Sigmoid colon (tissue), 7 donors: ENCODE results near the gene TXNRD2. TPM values are rescaled to one million over a fixed set of nuclear protein-coding genes. Genes with fewer than 3 reads are reported as not detected.

ENCODE experiments used
- DNase-seq: peaks from one replicate; pipeline ENCODE4 v3.0.0-alpha.2; 2019
- H3K27ac ChIP-seq, 4 donors: fragments of 200-600 bp; sonication (generic); one replicate each; pipeline ENCODE4 v1.5.1; 2016 to 2019; ENCODE audit warnings: mild to moderate bottlenecking in 1 of 4
- H3K27me3 ChIP-seq, 3 donors: fragments of 200-600 bp; sonication (generic); one replicate each; pipeline ENCODE4 v1.5.1; 2019; ENCODE audit warnings: mild to moderate bottlenecking in 1 of 3
- H3K36me3 ChIP-seq, 4 donors: fragments of 200-600 bp; sonication (generic); one replicate each; pipeline ENCODE4 v1.5.1; 2016 to 2019
- H3K4me1 ChIP-seq, 4 donors: fragments of 200-600 bp; sonication (generic); one replicate each; pipeline ENCODE4 v1.5.1; 2017 to 2019
- H3K4me3 ChIP-seq, 4 donors: fragments of 200-600 bp; sonication (generic); one replicate each; pipeline ENCODE4 v1.5.1; 2017 to 2019; ENCODE audit warnings: mild to moderate bottlenecking in 2 of 4, moderate library complexity in 1 of 4
- H3K9me3 ChIP-seq, 4 donors: fragments of 200-600 bp in 3 of 4; sonication (generic) in 3 of 4; one replicate each; pipeline versions ENCODE4 v1.5.1 to v1.6.1; 2013 to 2019
- EP300 ChIP-seq, 4 donors: sonication (generic); formaldehyde crosslinking; IDR thresholded peaks; one replicate each; pipeline ENCODE4 v1.6.1; 2017; ENCODE audit warnings: antibody characterized with exemption in 4 of 4
- POLR2A ChIP-seq, 2 donors: fragments of 450-650 bp; IDR thresholded peaks; one replicate each; pipeline ENCODE4 v1.6.1; 2016; ENCODE audit warnings: antibody characterized with exemption in 2 of 2, mild to moderate bottlenecking in 2 of 2, moderate library complexity in 2 of 2
- POLR2AphosphoS5 ChIP-seq, 4 donors: sonication (generic); formaldehyde crosslinking; IDR thresholded peaks; one replicate each; pipeline ENCODE4 v1.6.1; 2017; ENCODE audit warnings: antibody characterized with exemption in 4 of 4
- WGBS, 2 donors: extraction: QIAGEN DNeasy Blood & Tissue Kit; methylation state at CpG; one replicate each; pipeline ENCODE4 v1.1.7; 2013; 5-methylcytosine and 5-hydroxymethylcytosine counted together
- intact Hi-C: fragments of 100-400 bp; cut with DNase I; formaldehyde crosslinking; loops from one replicate; pipeline ENCODE4 v1.15.1; 2023
- polyA plus RNA-seq, 3 donors: library from polyadenylated mRNA; stranded (reverse); fragments of 200-250 nt; gene quantifications; one replicate each; pipeline ENCODE4 v1.2.3, GENCODE V29; 2013
- total RNA-seq, 4 donors: library from RNA; depleted of rRNA; stranded (reverse); fragments of >200 nt; gene quantifications; one replicate each; pipeline ENCODE4 v1.1.0, GENCODE V29; 2016
- TF ChIP-seq, protein P1 (sequence below), 4 experiments: fragments of 450-650 bp in 3 of 4; fragments of 200-600 bp in 1 of 4; IDR thresholded peaks; one replicate each; pipeline ENCODE4 v1.5.1; 2016 to 2019; ENCODE audit warnings: antibody characterized with exemption in 4 of 4, mild to moderate bottlenecking in 3 of 4, moderate library complexity in 2 of 4
- donor health status: healthy with polysubstance abuse.
- donor health status: Bipolar disorder and iron deficiency.
- donor health status: healthy.

The TXNRD2 gene
- total and polyA plus RNA-seq, 7 donors = 13.2 to 29.6 (median 18.3) TPM

DNA sequence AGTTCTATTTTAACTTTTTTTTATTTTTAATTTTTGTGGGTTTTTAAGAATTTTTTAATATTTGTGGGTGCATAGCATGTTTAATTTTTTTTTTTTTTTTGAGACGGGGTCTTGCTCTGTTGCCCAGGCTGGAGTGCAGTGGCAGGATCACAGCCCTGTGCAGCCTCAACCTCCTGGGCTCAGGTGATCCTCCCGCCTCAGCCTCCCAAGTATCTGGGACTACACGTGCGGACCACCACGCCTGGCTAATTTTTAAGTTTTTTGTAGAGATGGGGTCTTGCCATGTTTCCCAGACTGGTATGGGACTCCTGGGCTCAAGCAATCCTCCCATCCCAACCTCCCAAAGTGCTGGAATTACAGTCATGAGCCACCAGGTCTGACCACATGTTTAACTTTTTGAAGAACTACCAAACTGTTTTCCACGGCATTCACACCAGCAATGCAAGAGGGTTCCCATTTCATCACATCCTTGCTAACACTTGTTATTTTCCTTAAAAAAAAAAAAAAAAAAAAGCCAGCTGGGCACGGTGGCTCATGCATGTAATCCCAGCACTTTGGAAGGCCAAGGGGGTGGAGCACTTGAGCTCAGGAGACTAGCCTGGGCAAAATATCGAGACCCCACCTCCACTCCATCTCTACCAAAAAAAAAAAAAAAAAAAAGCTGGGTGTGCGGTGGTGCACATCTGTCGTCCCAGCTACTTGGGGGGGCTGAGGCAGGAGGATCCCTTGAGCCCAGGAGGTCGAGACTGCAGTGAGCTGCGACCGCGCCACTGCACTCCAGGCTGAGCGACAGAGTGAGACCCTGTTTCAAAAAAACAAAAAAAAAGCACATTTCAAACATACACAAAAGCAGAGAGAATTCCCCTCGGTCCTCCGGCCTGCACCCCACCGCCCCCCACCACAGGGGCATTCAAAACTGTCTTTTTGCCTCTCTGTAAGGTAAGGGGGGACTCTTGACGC, 16.7 kb upstream of the TXNRD2 start:
- WGBS, 2 donors = 81 to 85% methylated on average over 19 of the region's 19 CpGs
- Histone ChIP-seq H3K36me3 (peaks cover 0 to 2% (median 0%) of the 10 kb centered on the region in 4 donors), H3K27ac (peak overlapping the region; percentile 55 to 69 (median 68)), H3K4me3 (peak overlapping the region in 1 of 4 donors; percentile 30), H3K9me3 (no peaks in the 10 kb centered on the region), H3K4me1 (peaks cover 0 to 58% (median 43%) of the 10 kb centered on the region in 4 donors), H3K27me3 (no peaks in the 10 kb centered on the region)
- no peak for TF ChIP-seq EP300 (IDR thresholded peaks at IDR 0.05)
- TF ChIP-seq POLR2A (IDR thresholded peaks at IDR 0.05) = no peak
- TF ChIP-seq, protein P1, sequence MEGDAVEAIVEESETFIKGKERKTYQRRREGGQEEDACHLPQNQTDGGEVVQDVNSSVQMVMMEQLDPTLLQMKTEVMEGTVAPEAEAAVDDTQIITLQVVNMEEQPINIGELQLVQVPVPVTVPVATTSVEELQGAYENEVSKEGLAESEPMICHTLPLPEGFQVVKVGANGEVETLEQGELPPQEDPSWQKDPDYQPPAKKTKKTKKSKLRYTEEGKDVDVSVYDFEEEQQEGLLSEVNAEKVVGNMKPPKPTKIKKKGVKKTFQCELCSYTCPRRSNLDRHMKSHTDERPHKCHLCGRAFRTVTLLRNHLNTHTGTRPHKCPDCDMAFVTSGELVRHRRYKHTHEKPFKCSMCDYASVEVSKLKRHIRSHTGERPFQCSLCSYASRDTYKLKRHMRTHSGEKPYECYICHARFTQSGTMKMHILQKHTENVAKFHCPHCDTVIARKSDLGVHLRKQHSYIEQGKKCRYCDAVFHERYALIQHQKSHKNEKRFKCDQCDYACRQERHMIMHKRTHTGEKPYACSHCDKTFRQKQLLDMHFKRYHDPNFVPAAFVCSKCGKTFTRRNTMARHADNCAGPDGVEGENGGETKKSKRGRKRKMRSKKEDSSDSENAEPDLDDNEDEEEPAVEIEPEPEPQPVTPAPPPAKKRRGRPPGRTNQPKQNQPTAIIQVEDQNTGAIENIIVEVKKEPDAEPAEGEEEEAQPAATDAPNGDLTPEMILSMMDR (IDR thresholded peaks at IDR 0.05) = no peak
- no peak for TF ChIP-seq POLR2AphosphoS5 (IDR thresholded peaks at IDR 0.05)
- peak; percentile 75 for DNase-seq
- intact Hi-C loops = loop anchor here (10.0 kb wide), 1 partner anchor 156 kb away; the partner anchor contains the start of genes RANBP1 and TRMT2A

DNA sequence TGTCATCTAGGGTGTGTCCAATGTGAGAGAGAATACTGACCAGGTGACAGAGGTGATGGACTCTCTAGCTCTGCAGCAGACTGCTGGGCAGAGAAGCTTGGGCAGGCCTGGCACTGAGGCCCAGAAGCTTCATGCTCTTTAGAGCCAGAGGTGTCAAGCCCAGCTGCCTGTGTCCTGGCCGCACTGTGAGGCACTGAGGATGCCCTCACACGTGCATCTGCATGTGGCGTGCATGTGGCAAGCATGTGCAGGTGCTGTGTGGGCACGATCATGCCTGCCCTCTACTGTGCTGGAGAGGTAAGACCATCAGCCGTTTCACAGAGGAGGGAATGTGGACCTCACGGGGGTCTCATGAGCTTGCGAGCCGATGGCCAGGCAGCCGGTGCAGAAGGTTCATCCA, 15.8 kb upstream of the TXNRD2 start:
- Histone ChIP-seq H3K27ac (no peak overlapping the region), H3K27me3 (no peaks in the 10 kb centered on the region), H3K4me1 (peaks cover 0 to 56% (median 43%) of the 10 kb centered on the region in 4 donors), H3K36me3 (no peaks in the 10 kb centered on the region), H3K9me3 (no peaks in the 10 kb centered on the region), H3K4me3 (no peak overlapping the region)
- peak; percentile 66 for DNase-seq
- intact Hi-C loops = loop anchor here (10.0 kb wide), 1 partner anchor 157 kb away; the partner anchor contains the start of genes RANBP1 and TRMT2A
- peak in 1 of 4 donors; percentile 14 for TF ChIP-seq POLR2AphosphoS5 (IDR thresholded peaks at IDR 0.05)
- TF ChIP-seq, protein P1 (IDR thresholded peaks at IDR 0.05) = no peak
- 90 to 93% methylated on average over 9 of the region's 9 CpGs for WGBS, 2 donors

DNA sequence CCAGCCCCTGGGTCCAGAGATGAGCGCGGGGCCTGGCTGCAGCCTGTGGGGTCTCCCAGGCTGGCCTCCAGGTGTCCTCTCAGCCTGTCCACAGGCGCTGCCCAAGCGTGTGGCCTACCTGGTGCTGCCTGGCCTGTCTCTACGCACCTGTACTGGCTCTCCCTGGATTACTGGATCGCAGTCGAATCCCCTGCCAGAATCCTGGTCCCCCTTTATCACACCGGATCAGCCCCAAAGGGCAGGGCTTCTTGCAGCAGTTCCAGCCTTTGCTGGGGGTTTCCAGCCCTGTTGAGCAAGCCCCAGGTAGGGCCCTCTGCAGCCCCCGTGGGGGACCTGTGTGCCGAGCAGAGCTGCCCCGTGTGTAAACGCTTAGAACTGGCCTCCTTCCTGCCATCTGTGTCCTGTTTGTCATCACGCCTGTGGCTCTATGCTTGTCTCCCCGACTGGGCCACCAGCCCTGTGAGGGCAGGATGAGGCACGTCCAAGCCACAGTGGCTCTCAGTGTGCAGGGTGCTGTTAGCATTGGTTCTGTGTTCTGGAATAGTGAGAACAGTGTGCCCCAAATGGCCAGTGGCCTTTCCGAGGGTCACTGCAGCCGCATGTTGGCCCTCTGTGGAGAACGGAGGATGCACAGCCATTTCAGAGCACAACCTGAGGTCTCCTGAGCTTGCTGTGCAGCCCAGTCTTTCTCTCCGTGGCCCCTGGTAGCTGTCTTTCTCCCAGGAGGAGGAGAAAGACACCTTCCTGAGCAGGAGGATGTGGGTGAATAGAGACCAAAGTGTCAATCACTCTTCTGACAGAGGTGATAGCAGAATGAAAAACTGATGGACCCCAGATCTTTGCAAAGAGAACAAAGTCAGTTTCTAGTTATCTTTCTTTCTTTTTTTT, 13.9 kb upstream of the TXNRD2 start:
- peak; percentile 61 for DNase-seq
- WGBS, 2 donors = 68 to 85% methylated on average over 19 of the region's 19 CpGs
- Histone ChIP-seq H3K4me3 (no peak overlapping the region), H3K36me3 (no peaks in the 10 kb centered on the region), H3K9me3 (no peaks in the 10 kb centered on the region), H3K4me1 (peaks cover 0 to 55% (median 40%) of the 10 kb centered on the region in 4 donors), H3K27me3 (no peaks in the 10 kb centered on the region), H3K27ac (peak overlapping the region in 3 of 4 donors; percentile 14 to 83 (median 14))
- intact Hi-C loops = loop anchor here (10.0 kb wide), 1 partner anchor 159 kb away; the partner anchor contains the start of genes RANBP1 and TRMT2A
- no peak for TF ChIP-seq POLR2A (IDR thresholded peaks at IDR 0.05)
- TF ChIP-seq POLR2AphosphoS5 (IDR thresholded peaks at IDR 0.05) = no peak
- no peak for TF ChIP-seq EP300 (IDR thresholded peaks at IDR 0.05)
- TF ChIP-seq, protein P1 (IDR thresholded peaks at IDR 0.05) = no peak

DNA sequence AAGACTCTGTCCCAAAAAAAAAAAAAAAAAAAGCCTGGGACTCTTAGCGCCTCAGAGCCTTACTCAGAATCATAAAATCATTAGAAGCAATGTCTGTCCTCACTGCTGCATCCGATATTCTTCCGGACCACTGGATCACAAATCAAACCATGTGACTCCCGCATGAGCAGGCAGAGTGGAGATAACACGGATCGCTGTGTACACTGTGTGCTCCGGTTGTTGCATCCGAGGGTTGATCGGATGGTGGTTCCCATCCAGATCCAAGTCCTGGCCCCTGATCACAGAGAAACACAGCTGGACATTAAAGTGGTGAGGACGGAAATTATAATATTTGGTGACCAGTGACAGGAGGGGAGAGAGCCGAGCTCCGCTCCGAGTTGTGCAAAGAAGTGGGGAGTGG, 9.7 kb upstream of the TXNRD2 start:
- WGBS, 2 donors = 94 to 95% methylated on average over 13 of the region's 13 CpGs
- no peak for TF ChIP-seq POLR2AphosphoS5 (IDR thresholded peaks at IDR 0.05)
- TF ChIP-seq POLR2A (IDR thresholded peaks at IDR 0.05) = no peak
- no peak for TF ChIP-seq EP300 (IDR thresholded peaks at IDR 0.05)
- TF ChIP-seq, protein P1 (IDR thresholded peaks at IDR 0.05) = no peak
- Histone ChIP-seq H3K27me3 (no peaks in the 10 kb centered on the region), H3K36me3 (no peaks in the 10 kb centered on the region), H3K9me3 (no peaks in the 10 kb centered on the region), H3K27ac (peak overlapping the region in 2 of 4 donors; percentile 77 to 83), H3K4me1 (peaks cover 0 to 65% (median 42%) of the 10 kb centered on the region in 4 donors), H3K4me3 (no peak overlapping the region)
- intact Hi-C loops = loop anchor here (10.0 kb wide), 1 partner anchor 163 kb away; the partner anchor contains the start of genes RANBP1 and TRMT2A
- DNase-seq = no peak
